ENCODE results near the gene FAM184A.
A peak's percentile ranks its signal among the peaks of the same experiment; 100 is the strongest.

GRCh38 chr6:119116712-119117281 lies 38.3 kb upstream of the FAM184A start:
- TF ChIP-seq CTCF (IDR thresholded peaks at IDR 0.05) (peak in 2 of 6 experiments; percentile 7 to 14), POLR2A (IDR thresholded peaks at IDR 0.05) (no peak)
